Measurements from ENCODE around the gene RIPOR3.

DNA sequence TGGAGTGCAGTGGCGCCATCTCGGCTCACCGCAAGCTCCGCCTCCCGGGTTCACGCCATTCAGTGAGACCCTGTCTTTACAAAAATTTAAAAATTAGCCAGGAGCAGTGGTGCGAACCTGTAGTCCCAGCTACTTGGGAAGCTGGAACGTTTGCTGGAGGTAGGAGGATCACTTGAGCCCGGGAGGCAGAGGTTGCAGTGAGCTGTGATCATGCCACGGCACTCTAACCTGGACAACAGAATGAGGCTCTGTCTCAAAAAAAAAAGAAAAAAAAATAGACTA is 34.3 kb upstream of the RIPOR3 start:
- TF ChIP-seq, protein P1, sequence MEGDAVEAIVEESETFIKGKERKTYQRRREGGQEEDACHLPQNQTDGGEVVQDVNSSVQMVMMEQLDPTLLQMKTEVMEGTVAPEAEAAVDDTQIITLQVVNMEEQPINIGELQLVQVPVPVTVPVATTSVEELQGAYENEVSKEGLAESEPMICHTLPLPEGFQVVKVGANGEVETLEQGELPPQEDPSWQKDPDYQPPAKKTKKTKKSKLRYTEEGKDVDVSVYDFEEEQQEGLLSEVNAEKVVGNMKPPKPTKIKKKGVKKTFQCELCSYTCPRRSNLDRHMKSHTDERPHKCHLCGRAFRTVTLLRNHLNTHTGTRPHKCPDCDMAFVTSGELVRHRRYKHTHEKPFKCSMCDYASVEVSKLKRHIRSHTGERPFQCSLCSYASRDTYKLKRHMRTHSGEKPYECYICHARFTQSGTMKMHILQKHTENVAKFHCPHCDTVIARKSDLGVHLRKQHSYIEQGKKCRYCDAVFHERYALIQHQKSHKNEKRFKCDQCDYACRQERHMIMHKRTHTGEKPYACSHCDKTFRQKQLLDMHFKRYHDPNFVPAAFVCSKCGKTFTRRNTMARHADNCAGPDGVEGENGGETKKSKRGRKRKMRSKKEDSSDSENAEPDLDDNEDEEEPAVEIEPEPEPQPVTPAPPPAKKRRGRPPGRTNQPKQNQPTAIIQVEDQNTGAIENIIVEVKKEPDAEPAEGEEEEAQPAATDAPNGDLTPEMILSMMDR (optimal IDR thresholded peaks at IDR 0.05 in 1 of 3, IDR thresholded peaks at IDR 0.05 in 1 of 3, conservative IDR thresholded peaks at IDR 0.05 in 1 of 3; ENCODE audit: extremely low read depth in 1 of 3, insufficient read depth in 2 of 3, low read length in 3 of 3), result no peak
- TF ChIP-seq EZH2 (IDR thresholded peaks at IDR 0.05; ENCODE audit: low read length), result no peak
